ENCODE measurements around the gene E2F6. TPM values are rescaled to one million over a fixed set of nuclear protein-coding genes. Genes with fewer than 3 reads are reported as not detected.
A peak's percentile ranks its signal among the peaks of the same experiment; 100 is the strongest.

E2F6 gene
- total RNA-seq, 2 donors from 2014 or later, result 5.2 to 6.5 TPM

DNA sequence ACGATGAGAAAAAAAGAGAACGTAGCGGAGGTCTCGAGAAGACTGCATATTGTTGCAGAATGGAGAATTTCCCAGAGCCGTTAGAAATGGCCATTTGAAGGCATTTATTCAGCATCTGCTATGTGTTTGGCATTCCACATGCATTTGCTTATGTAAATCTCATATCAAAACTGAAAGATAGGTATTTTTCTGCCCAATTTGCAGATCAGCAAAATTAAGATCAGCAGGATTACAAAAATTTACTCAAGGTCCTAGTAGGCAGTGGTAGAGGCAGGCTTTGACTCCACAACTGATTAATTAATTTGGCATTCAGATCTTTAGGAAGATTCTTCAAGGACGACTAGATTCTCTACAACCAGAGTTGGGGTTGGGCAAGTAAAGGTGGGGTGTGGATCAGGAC lies 1.8 kb upstream of the E2F6 start:
- no peak for DNase-seq
- intact Hi-C loops (cut with DNase I, micrococcal nuclease), result no loop called here
- no peak for ATAC-seq

DNA sequence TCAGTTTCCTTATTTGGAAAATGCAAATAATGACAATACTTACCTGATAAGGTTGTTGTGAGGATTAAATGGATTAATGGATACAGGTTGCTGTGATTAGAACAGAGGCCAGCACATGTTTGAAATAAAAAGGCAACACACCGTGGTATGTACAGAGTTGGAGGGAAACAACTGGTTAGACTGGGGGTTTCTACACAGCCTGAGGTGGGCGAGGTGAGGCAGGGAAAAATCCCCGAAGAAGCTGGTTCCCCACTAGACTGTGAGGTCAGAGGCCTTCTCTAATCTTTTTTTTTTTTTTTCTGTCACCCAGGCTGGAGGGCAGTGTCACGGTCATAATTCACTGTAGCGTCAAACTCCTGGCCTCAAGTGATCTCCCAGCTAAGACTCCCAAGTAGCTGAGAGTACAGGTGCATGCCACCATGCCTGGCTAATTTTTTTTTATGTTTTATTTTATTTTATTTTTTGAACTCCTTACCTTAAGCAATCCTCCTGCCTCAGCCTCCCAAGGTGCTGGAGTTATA lies 1.2 kb upstream of the E2F6 start:
- ATAC-seq, result no peak
- DNase-seq, result no peak
- intact Hi-C loops (cut with DNase I, micrococcal nuclease), result no loop called here

DNA sequence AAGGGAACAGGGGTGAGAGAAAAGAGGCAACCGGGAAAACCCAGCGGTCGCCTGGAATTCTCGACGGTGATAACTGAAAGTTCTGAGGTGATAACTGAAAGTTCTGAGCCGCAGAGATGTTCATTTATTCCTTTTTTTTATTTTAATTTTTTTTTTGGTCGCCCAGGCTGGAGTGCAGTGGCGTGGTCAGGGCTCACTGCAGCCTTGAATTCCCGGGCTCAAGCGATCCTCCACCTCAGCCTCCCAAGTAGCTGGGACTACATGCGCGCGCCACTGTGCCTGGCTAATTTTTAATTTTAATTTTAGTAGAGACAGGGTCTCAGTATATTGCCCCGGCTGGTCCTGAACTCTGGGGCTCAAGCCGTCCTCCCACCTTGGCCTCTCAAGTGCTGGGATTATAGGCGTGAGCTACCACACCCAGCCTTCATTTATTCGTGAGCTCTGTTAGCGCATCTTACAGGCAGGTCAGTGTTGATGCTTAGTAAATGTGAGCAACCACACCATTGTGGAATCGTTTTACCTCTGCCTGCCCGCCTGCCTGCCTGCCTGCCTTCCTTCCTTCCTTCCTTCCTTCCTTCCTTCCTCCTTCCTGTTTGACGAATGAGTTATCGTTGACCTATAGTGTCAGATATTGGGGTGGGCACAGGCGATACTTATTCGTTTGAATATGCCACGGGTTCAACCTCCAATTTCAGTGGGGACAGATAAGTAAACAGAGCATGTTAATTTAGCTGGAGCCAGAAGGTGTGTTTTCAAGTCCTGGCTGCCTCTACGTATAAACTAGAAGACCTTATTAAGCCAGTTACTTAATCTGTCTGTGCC lies 557 bp upstream of the E2F6 start:
- peak in 1 of 2 donors; percentile 43 for DNase-seq
- intact Hi-C loops (cut with DNase I, micrococcal nuclease), result no loop called here
- ATAC-seq, result peak; percentile 41

DNA sequence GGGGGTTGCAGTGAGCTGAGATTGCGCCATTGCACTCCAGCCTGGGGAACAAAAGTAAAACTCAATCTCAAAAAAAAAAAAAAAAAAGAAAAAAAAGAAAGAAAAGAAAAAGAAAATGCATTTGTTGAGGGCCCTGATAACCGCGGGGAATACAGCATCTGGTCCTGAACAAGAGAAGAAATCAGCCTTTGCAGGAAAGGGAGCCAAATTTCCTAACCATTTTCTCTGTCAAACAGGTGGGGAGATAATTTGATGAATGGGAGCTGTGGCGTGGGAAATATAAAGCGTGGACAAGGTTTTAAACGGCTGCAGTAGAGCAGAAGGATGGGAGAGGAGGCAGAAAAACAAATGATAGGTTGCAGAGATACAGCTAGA lies 864 bp downstream of the E2F6 start:
- DNase-seq, result no peak
- ATAC-seq, result no peak
- intact Hi-C loops (cut with DNase I, micrococcal nuclease), result no loop called here

DNA sequence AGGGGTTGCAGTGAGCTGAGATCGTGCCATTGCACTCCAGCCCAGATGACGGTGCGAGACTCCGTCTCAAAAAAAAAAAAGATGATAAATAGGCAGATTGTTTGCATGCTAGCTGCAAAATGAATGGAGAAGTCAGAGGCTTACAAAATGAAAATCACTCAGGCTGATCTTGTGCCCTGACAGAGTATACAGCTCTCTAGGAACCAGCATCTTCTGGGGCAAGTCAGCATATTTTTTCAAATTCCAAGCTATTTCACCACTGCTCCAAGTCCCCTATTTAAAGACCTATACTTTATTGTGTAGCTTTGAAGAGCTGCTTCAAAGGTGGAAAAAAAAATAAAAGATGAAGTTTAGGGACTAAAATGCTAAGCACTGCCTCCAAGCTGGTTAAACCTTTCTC lies 6.1 kb downstream of the E2F6 start:
- ATAC-seq (no peak), DNase-seq (no peak)
- intact Hi-C loops (cut with DNase I, micrococcal nuclease), result no loop called here

DNA sequence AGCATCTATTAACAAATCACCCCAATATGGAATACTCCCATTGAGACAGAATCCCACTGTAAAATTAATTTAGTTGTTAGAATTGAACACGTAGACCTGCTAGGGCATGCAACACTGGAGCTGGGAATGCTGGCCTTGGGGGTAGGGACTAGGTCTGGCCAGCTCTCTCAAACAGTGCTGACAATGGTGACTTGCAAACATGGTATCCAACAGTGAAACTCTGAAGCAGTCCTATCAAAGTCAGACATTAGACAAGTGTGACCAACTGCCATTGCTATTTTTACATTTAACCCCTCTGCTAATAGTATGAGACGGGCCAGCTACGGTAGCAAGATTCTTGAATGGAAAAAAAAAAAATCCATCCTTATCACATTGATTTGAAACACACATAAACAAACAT lies 7.2 kb downstream of the E2F6 start:
- DNase-seq (no peak), ATAC-seq (no peak)
- intact Hi-C loops (cut with DNase I, micrococcal nuclease), result no loop called here

DNA sequence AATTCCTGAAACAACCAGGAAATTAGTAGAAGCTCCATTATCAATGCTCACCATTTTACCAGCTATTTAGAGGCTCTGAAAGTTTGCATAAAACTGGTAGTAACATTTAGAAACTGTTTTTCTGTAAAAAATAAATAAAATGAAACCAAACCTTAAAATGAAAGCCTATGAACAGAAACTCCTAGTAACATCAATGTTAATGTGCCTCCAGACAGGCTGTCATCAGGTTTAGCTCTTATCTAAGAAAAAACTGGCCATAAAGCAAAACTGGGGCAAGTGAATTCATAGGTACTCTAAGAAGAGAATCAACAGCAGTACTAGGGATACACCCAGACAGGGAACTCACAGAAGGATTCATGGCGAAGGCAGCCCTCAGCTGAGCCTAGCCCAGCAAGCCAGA lies 8.0 kb downstream of the E2F6 start:
- ATAC-seq (peak; percentile 33), DNase-seq (no peak)
- intact Hi-C loops (cut with DNase I, micrococcal nuclease), result no loop called here

DNA sequence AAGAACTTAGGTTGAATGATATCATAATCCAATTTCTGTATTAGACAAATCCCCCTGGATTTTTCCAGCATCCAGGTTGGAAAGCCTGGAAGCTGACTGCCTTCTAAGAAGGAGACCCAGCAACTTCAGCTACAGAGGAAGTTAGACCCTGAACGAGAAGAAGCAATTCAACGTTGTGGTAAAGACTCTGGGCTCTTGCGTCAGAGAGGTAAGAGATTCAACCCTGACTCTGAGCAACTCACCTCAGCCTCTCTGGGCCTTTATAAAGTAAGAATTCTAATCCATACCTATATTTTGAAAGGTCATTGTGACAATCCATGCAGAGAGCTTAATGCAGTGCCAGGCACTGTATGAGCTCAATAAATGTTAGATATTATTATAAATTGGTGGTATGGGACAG lies 9.7 kb downstream of the E2F6 start:
- no peak for ATAC-seq
- DNase-seq, result no peak
- intact Hi-C loops (cut with DNase I, micrococcal nuclease), result no loop called here

DNA sequence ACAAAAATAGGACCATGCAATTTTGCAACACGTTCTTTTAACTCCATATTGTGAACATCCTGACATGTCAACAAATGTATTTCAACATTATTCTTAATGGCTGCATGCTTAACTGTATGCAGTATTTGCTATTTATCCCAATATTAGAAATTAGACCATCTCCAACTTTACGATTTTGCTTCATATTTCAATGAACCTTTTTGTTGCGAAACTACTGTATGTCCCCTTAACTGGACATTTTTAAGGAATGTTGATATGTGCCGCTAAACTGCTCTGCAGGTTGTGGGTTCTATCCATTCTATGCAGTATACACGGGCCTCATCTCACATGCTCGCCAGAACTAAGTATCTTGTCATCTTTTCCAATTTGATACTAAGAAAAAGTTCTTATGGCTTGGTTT lies 11.1 kb downstream of the E2F6 start:
- no peak for DNase-seq
- intact Hi-C loops (cut with DNase I, micrococcal nuclease), result no loop called here
- no peak for ATAC-seq

DNA sequence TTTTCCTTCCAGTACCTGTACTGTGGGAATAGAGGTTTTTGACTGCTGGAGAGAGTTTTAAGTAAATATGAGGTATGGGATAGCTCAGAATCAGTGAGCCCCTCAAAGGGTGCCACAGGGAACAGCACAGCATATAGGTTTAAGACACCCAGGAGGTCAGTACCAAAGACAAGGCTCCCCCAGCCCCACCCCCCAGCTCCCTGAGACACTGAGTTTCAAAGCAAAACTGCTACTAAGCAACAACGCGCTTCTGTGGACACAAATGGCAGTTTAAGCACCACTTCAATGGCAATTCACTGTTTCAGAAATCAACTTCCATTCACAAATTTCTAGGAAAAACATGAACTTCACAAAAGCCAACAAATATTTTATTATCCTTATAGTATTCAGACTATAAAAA lies 15.2 kb downstream of the E2F6 start:
- intact Hi-C loops (cut with DNase I, micrococcal nuclease), result no loop called here
- DNase-seq, result no peak

DNA sequence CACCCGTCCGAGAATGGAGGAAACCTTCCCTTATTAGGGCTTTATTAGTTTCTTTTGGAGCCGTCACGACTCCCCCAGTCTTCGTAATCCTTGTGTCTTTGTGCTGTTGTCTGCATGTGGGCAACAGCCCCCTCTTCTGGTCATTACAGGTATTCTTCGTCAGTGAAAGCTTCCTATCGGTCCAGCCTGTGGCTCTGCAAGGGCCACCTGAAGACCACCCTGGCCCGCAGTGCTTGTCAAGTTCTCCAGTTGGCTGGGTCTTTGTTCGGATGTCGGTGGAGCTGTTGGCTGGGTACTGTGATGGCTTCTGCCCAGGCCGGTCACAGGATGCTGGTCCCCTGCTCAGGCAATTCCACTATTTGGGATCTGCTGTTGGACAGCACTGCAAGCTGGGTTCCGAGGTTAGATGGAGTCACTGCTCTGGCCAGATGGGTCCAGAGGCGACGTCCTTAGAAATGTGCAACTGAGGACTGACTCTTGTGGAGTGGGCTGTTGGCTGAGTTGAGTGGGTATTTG lies 19.2 kb downstream of the E2F6 start:
- intact Hi-C loops (cut with DNase I, micrococcal nuclease), result no loop called here
- peak; percentile 75 for ATAC-seq
- peak in 1 of 2 donors; percentile 53 for DNase-seq

More for the DNA sequence above, 15.2 kb downstream of the E2F6 start:
- ATAC-seq, result no peak

DNA sequence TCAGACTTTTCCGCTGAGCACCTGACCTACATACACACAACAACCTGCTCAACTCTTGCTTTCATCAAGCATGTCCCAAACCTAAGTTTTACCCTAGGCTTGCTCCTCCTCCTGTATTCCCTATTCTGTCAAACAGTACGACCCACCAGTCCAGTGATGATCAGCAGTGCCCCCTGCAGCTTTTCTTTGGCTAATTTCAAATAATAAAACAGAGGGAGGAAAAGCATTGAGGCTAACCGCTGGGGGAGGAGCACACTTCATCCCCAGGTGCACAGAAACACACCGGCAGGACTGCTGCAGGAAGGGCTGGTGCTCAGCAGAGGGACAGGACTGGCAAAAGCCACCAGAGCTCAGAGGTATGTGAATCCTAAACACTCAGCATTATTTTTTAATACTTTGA lies 21.2 kb downstream of the E2F6 start:
- no peak for DNase-seq
- no peak for ATAC-seq
- intact Hi-C loops (cut with DNase I, micrococcal nuclease), result no loop called here

DNA sequence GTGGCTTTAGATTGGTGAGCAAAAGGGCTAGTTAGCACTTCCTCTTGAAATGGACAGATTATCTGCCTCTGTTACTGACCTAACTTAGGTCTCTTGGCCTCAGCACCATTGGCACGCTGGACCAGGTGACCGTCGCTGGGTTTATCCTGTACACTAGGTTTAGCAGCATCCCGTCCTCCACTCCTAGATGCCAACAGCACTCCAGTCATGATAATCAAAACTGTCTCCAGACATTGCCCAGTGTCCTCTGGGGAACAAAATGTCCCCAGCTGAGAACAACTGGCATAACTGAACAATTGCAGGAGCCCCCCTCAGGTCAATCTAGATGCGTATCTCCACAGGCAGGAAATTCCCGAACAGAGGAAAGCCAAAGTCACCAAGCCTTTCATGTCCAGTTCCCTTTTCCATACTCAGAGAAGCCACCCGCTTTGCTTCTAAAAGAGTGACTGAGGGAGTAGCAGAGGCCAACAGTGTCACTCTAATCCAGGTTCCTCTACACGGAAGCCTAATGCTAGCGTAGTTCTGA lies 27.3 kb downstream of the E2F6 start:
- intact Hi-C loops (cut with DNase I, micrococcal nuclease), result no loop called here
- ATAC-seq (no peak), DNase-seq (no peak)

DNA sequence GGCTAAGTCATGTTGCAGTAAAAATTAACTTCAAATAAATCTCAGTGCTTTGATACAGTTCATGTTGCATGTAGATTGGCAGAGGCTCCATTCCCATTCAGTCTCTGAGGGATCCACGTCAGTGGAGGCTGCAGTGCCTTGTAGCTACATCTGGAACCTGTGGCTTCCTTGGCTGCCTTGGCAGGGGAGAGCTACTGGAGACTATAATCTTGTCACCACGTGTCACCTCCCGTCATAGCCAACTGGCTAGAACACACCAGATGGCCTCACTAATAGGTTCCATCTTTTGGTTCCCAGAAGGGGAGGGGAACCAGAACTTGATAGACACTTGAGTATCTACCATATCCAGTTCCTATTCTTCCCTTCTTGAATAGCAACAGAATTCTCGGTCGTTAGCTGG lies 28.4 kb downstream of the E2F6 start:
- no peak for ATAC-seq
- intact Hi-C loops (cut with DNase I, micrococcal nuclease), result no loop called here
- no peak for DNase-seq

DNA sequence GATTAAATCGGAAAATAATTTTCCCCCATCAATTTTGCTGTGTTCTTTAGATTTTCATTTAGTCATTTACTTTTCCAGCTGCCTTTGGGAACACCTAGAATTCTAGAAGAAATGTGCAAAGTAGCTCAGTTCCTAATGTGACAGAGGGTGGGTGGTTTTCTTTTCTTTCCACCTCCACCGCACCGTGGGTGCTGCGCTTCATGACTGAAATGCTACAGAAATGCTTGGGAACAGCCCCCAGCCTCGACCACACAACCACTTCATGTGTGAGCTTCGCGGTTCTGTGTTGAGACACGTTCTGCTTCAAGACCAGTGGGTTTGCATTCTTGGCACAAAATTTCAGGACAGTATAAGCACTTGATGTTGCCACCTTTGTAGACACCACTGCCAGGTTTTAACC lies 30.9 kb downstream of the E2F6 start:
- no peak for ATAC-seq
- intact Hi-C loops (cut with DNase I, micrococcal nuclease), result no loop called here
- no peak for DNase-seq

DNA sequence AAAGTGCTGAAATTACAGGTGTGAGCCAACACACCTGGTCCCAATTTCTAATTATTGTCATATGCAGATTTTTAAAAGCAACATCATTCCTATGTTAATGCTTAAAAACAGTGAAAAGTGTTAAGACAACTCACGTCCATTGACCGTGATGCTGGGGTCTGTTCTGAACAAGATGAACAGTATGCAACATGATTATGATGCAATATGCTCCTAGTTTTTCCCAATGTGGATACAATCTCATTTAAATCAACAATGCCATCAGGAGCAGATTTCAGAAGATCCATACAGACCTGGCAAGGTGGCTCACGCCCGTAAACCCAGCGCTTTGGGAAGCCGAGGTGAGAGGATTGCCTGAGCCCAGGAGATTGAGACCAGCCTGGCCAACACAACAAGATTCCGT lies 31.5 kb downstream of the E2F6 start:
- no peak for DNase-seq
- intact Hi-C loops (cut with DNase I, micrococcal nuclease), result no loop called here
- no peak for ATAC-seq

DNA sequence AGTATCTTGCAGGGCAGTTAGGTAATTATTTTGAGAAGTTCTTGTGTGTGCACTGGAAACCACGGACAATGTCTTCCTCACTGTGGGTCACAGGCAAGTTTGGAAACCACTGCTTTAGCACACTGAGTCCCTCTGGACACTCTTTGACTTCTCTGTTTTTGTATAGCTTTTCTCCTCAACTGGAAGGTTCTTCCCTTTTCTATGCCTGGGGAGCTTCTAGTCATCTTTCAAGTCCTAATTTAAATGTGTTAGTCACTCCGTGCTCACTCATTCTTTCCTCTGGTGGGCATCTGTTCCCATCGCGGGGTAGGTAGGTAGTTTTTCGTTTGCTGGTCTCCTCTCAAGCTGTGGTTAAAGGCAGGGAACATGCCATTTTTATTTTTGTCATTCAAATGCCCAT lies 32.1 kb downstream of the E2F6 start:
- ATAC-seq, result no peak
- DNase-seq, result no peak
- intact Hi-C loops (cut with DNase I, micrococcal nuclease), result no loop called here

DNA sequence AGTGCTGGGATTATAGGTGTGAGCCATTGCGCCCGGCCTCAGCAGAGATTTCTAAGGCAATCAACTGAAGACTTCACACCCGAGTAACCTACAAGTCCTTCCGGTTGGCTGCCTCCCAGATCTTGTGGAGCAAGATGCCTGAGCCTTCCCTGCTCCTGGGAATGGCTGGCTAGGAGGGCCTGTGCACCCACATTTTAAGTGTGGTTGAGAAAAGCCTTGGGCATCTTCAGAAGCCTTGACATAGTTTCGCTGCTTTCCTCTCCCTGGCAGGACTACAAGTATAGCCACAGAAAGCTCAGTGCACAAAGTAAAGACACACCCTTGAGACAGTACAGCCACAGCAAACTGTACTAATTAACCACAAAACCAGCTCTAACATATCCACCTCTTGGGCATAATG lies 35.2 kb downstream of the E2F6 start:
- peak; percentile 87 for ATAC-seq
- peak in 1 of 2 donors; percentile 31 for DNase-seq
- intact Hi-C loops (cut with DNase I, micrococcal nuclease), result no loop called here

DNA sequence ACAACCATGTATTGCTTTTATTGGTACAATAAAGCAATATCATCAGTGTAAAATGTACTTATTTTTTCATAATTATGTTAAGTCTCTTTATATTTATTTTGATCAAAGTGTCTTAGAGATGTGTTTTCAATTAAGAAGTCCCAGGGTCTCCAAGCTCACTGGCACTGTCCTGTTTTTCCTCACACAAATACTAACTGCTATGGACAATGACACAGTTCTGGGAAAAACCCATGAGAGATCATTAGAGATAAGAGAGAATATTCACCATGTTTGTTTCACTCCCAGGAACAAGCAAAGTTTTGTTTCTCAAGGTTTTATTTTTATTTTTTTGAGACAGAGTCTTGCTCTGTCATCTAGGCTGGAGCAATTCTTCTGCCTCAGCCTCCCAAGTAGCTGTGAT lies 38.7 kb downstream of the E2F6 start:
- intact Hi-C loops (cut with DNase I, micrococcal nuclease), result no loop called here
- DNase-seq (no peak), ATAC-seq (no peak)

DNA sequence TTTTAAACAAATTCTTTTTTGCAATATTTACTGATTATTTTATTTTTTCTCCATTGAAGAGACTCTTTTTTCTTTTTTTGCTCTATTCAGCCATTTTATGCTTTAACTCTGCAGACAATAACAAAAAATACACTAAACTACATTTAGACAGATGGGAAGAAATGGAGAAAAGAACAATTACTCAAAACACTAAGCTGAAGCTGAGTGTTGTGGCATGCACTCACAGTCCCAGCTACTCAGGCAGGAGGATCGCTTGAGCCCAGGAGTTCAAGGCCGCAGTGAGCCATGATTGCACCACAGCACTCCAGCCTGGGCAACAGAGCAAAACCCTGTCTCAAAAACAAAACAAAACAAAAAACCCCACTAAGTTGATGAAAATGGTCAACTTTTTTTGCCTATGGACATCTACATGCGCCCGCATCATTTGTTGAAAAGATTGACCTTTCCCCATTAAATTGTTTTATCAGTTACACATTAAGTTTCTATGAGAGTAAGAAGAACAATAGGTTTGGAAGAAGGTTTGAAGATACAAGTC lies 43.0 kb downstream of the E2F6 start:
- DNase-seq, result no peak
- no peak for ATAC-seq
- intact Hi-C loops (cut with DNase I, micrococcal nuclease), result no loop called here
